Measurements from ENCODE around the gene TNN. TPM values are rescaled to one million over a fixed set of nuclear protein-coding genes. Genes with fewer than 3 reads are reported as not detected.

Gene TNN
- polyA plus RNA-seq, 1 donor (not counting 4 experiments of a cell fraction or from before 2014, with no cell fraction given), result not detected

DNA sequence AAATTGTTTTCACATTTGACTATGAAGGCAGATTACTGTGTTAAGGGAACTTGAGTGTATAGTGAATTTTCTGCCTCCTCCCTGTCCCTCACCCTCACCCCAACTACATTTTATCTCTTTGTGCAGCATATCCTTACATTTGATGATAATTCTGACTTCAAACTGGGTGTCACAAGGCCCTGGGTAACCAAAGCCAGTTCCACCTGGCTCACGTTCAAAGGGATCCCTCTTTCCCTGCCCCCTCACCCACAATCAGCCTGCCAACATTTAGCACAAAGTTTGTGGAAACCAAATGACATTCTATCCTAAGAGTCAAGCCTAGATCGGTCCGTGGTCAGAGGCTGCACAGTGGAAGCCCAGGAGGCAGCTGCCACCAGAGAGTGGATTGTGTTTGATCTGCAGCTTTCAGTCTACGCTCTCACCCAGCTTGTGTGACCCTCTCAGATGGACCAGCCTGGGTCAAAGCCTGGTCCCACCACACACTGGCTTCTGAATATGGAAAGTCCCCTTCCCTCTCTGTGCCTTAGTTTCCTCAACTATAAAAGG, 114.6 kb downstream of the TNN start:
- Histone ChIP-seq H3K4me3 (ENCODE audit: control insufficient read depth in 2 of 3, extremely low read depth in 1 of 3, insufficient read depth in 2 of 3, low read depth in 1 of 3, low read length in 3 of 3) (no peak overlapping the region), H3K9ac (ENCODE audit: control insufficient read depth, extremely low read depth, insufficient read depth, low read length) (no peak overlapping the region), H3K4me1 (ENCODE audit: control insufficient read depth, extremely low read depth, insufficient read depth, low read length) (peaks cover 29% of the 10 kb centered on the region), H4K20me1 (ENCODE audit: control insufficient read depth, extremely low read depth, insufficient read depth, low read length) (peaks cover 4% of the 10 kb centered on the region), H3K9me1 (ENCODE audit: control insufficient read depth, extremely low read depth, insufficient read depth, low read length) (no peaks in the 10 kb centered on the region), H3K27me3 (ENCODE audit: control insufficient read depth, extremely low read depth, insufficient read depth, low read length) (no peaks in the 10 kb centered on the region), H3K79me2 (ENCODE audit: control insufficient read depth, insufficient read depth, low read length) (peaks cover 96% of the 10 kb centered on the region), H3K36me3 (ENCODE audit: control insufficient read depth in 2 of 2, extremely low read depth in 1 of 2, insufficient read depth in 2 of 2, low read length in 2 of 2) (peaks cover 17 to 23% of the 10 kb centered on the region in 2 experiments), H2AFZ (ENCODE audit: control insufficient read depth, low read length) (no peak overlapping the region), H3K4me2 (ENCODE audit: control insufficient read depth, extremely low read depth, insufficient read depth, low read depth, low read length) (no peak overlapping the region), H3K9me3 (ENCODE audit: control insufficient read depth, low read depth, low read length) (no peaks in the 10 kb centered on the region), H3K27ac (ENCODE audit: control insufficient read depth, insufficient read depth, low read length) (no peak overlapping the region)
- dilution Hi-C loops (cut with MboI; ENCODE audit: extremely low pct_ligation_motif_present, low sequenced_read_pairs), result no loop called here
- TF ChIP-seq EZH2 (IDR thresholded peaks at IDR 0.05; ENCODE audit: low read length), result no peak
- TF ChIP-seq, protein P1, sequence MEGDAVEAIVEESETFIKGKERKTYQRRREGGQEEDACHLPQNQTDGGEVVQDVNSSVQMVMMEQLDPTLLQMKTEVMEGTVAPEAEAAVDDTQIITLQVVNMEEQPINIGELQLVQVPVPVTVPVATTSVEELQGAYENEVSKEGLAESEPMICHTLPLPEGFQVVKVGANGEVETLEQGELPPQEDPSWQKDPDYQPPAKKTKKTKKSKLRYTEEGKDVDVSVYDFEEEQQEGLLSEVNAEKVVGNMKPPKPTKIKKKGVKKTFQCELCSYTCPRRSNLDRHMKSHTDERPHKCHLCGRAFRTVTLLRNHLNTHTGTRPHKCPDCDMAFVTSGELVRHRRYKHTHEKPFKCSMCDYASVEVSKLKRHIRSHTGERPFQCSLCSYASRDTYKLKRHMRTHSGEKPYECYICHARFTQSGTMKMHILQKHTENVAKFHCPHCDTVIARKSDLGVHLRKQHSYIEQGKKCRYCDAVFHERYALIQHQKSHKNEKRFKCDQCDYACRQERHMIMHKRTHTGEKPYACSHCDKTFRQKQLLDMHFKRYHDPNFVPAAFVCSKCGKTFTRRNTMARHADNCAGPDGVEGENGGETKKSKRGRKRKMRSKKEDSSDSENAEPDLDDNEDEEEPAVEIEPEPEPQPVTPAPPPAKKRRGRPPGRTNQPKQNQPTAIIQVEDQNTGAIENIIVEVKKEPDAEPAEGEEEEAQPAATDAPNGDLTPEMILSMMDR (optimal IDR thresholded peaks at IDR 0.05 in 1 of 3, IDR thresholded peaks at IDR 0.05 in 1 of 3, conservative IDR thresholded peaks at IDR 0.05 in 1 of 3; ENCODE audit: extremely low read depth in 1 of 3, insufficient read depth in 2 of 3, low read length in 3 of 3), result no peak
- DNase-seq (ENCODE audit: low read depth, low spot score) (no peak), FAIRE-seq (no peak)

DNA sequence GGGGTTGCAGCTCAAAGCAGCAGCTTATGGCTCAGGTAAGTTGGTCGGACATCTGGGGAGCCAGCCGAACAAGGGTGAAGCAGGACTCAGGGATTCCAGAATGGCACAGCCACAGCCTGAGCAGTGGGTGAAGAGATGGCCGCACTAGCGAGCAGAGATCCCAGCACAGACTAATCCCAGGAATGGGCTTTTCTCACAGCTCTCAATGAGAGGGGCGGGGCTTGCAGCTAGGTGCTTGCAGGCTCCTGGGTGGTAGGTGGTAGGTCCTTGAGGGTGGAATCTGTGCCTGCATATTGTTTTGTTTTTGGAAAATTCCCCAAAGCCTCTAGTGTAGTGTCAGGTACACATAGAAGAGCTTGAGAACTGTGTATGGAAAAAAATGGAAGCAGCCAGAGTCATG, 116.0 kb downstream of the TNN start:
- TF ChIP-seq, protein P1 (optimal IDR thresholded peaks at IDR 0.05 in 1 of 3, IDR thresholded peaks at IDR 0.05 in 1 of 3, conservative IDR thresholded peaks at IDR 0.05 in 1 of 3; ENCODE audit: extremely low read depth in 1 of 3, insufficient read depth in 2 of 3, low read length in 3 of 3), result no peak
- no peak for TF ChIP-seq EZH2 (IDR thresholded peaks at IDR 0.05; ENCODE audit: low read length)
- no peak overlapping the region for H2AFZ ChIP-seq (ENCODE audit: control insufficient read depth, low read length)
- no peaks in the 10 kb centered on the region for H3K27me3 ChIP-seq (ENCODE audit: control insufficient read depth, extremely low read depth, insufficient read depth, low read length)
- peaks cover 29% of the 10 kb centered on the region for H3K4me1 ChIP-seq (ENCODE audit: control insufficient read depth, extremely low read depth, insufficient read depth, low read length)
- no peak overlapping the region for H3K4me3 ChIP-seq (ENCODE audit: control insufficient read depth in 2 of 3, extremely low read depth in 1 of 3, insufficient read depth in 2 of 3, low read depth in 1 of 3, low read length in 3 of 3)
- no peak for FAIRE-seq
- no peak for DNase-seq (ENCODE audit: low read depth, low spot score)
- H3K9me3 ChIP-seq (ENCODE audit: control insufficient read depth, low read depth, low read length), result no peaks in the 10 kb centered on the region
- peaks cover 97% of the 10 kb centered on the region for H3K79me2 ChIP-seq (ENCODE audit: control insufficient read depth, insufficient read depth, low read length)
- dilution Hi-C loops (cut with MboI; ENCODE audit: extremely low pct_ligation_motif_present, low sequenced_read_pairs), result no loop called here
- peaks cover 16 to 29% of the 10 kb centered on the region in 2 experiments for H3K36me3 ChIP-seq (ENCODE audit: control insufficient read depth in 2 of 2, extremely low read depth in 1 of 2, insufficient read depth in 2 of 2, low read length in 2 of 2)
- H3K9ac ChIP-seq (ENCODE audit: control insufficient read depth, extremely low read depth, insufficient read depth, low read length), result no peak overlapping the region
- H3K4me2 ChIP-seq (ENCODE audit: control insufficient read depth, extremely low read depth, insufficient read depth, low read depth, low read length), result no peak overlapping the region
- H4K20me1 ChIP-seq (ENCODE audit: control insufficient read depth, extremely low read depth, insufficient read depth, low read length), result peaks cover 4% of the 10 kb centered on the region
- no peak overlapping the region for H3K27ac ChIP-seq (ENCODE audit: control insufficient read depth, insufficient read depth, low read length)
- H3K9me1 ChIP-seq (ENCODE audit: control insufficient read depth, extremely low read depth, insufficient read depth, low read length), result no peaks in the 10 kb centered on the region

Measured in keratinocyte (primary cell).